SK-N-SH (cell line): ENCODE measurements around the gene TSHR. TPM values are rescaled to one million over a fixed set of nuclear protein-coding genes. Genes with fewer than 3 reads are reported as not detected.

Experiments
- CTCF ChIA-PET: fragments of 300-600, 350-600 bp; formaldehyde crosslinking; extraction: SDS; loops from one replicate; lab custom pipeline; 2021; lab: Yijun Ruan, JAX
- POLR2A ChIA-PET: fragments of 350-600 bp; sonication (Branson Sonifier 250); formaldehyde crosslinking; extraction: SDS; loops from one replicate; lab custom pipeline; 2020; ENCODE audit warnings: antibody characterized with exemption, inconsistent platforms; lab: Yijun Ruan, JAX
- DNase-seq: peaks from one replicate; pipeline ENCODE4 v3.0.0; 2012
- H2AFZ ChIP-seq: fragments of 200-600 bp; sonication (generic); 2 replicates; pipeline ENCODE4 v1.8.1; 2016; ENCODE audit warnings: antibody characterized with exemption, mild to moderate bottlenecking, low read depth
- H3F3A ChIP-seq: fragments of 200-600 bp; sonication (generic); replicated peaks from 2 replicates; pipeline ENCODE3; 2016; ENCODE audit warnings: antibody characterized with exemption, mild to moderate bottlenecking; ENCODE audit not compliant: insufficient read depth
- H3K27ac ChIP-seq, 2 experiments: fragments of 200-500 bp in 1 of 2; fragments of 200-600 bp in 1 of 2; sonication (Bioruptor generic) in 1 of 2; sonication (generic), shearing (Covaris generic) in 1 of 2; 2 replicates each; pipeline versions ENCODE4 v1.5.1 to v1.6.1; 2014 to 2016; ENCODE audit warnings: low read depth in 2 of 2, inconsistent platforms in 1 of 2, low read length in 1 of 2, mild to moderate bottlenecking in 1 of 2, mixed read lengths in 1 of 2
- H3K27me3 ChIP-seq: fragments of 200-600 bp; sonication (generic), shearing (Covaris generic); 2 replicates; pipeline ENCODE4 v1.6.1; 2016; ENCODE audit warnings: mixed run types; ENCODE audit not compliant: insufficient read depth
- H3K36me3 ChIP-seq, 2 experiments: fragments of 200-500 bp in 1 of 2; fragments of 200-600 bp in 1 of 2; sonication (Bioruptor generic) in 1 of 2; sonication (generic) in 1 of 2; replicated peaks in 1 of 2; 2 replicates each; pipeline versions ENCODE3 to v1.5.1; 2014 to 2016; ENCODE audit warnings: low read length in 1 of 2, mild to moderate bottlenecking in 1 of 2; ENCODE audit not compliant: insufficient read depth in 2 of 2, control insufficient read depth in 1 of 2
- H3K4me1 ChIP-seq, 2 experiments: fragments of 200-500 bp in 1 of 2; fragments of 200-600 bp in 1 of 2; sonication (Bioruptor generic) in 1 of 2; sonication (generic), shearing (Covaris generic) in 1 of 2; 2 replicates each; pipeline versions ENCODE4 v1.5.1 to v1.6.1; 2014 to 2016; ENCODE audit warnings: low read depth in 1 of 2, low read length in 1 of 2, mixed run types in 1 of 2; ENCODE audit not compliant: insufficient read depth in 2 of 2, control insufficient read depth in 1 of 2
- H3K4me2 ChIP-seq: fragments of 200-600 bp; sonication (generic), shearing (Covaris generic); 2 replicates; pipeline ENCODE4 v1.6.1; 2017; ENCODE audit warnings: mixed run types
- H3K4me3 ChIP-seq, 2 experiments: fragments of 200-500 bp in 1 of 2; fragments of 200-600 bp in 1 of 2; sonication (Bioruptor generic) in 1 of 2; sonication (generic), shearing (Covaris generic) in 1 of 2; 2 replicates each; pipeline versions ENCODE4 v1.5.1 to v1.8.1; 2014 to 2016; ENCODE audit warnings: low read depth in 2 of 2, inconsistent platforms in 1 of 2, low read length in 1 of 2, mild to moderate bottlenecking in 1 of 2, mixed read lengths in 1 of 2, moderate library complexity in 1 of 2
- H3K79me2 ChIP-seq: fragments of 200-600 bp; sonication (generic); 2 replicates; pipeline ENCODE4 v1.8.1; 2017; ENCODE audit warnings: mild to moderate bottlenecking; ENCODE audit not compliant: insufficient read depth
- H3K9ac ChIP-seq: fragments of 200-600 bp; sonication (generic); 2 replicates; pipeline ENCODE4 v1.6.1; 2017; ENCODE audit warnings: mixed run types
- H3K9me2 ChIP-seq: fragments of 200-600 bp; sonication (generic); 2 replicates; pipeline ENCODE4 v1.6.1; 2017; ENCODE audit warnings: mixed run types
- H3K9me3 ChIP-seq: fragments of 200-600 bp; sonication (generic); 2 replicates; pipeline ENCODE4 v1.6.1; 2017; ENCODE audit warnings: mixed run types, mild to moderate bottlenecking, moderate library complexity
- H4K20me1 ChIP-seq: fragments of 200-600 bp; sonication (generic); 2 replicates; pipeline ENCODE4 v1.6.1; 2017; ENCODE audit warnings: mild to moderate bottlenecking, mixed run types; ENCODE audit not compliant: insufficient read depth
- EP300 ChIP-seq, 2 experiments: IDR thresholded peaks; 2 replicates each; pipeline versions ENCODE4 v1.4.0 to v1.6.1; 2012; ENCODE audit warnings: borderline replicate concordance in 1 of 2, low read depth in 1 of 2, low read length in 1 of 2
- EZH2phosphoT487 ChIP-seq: fragments of 200-600 bp; sonication (generic); IDR thresholded peaks from 2 replicates; pipeline ENCODE4 v1.6.1; 2017; ENCODE audit warnings: low read depth, mixed run types, mild to moderate bottlenecking, antibody characterized with exemption, moderate library complexity, borderline replicate concordance
- FOSL2 ChIP-seq: IDR thresholded peaks from 2 replicates; pipeline ENCODE4 v1.4.0; 2012; ENCODE audit warnings: low read depth, mild to moderate bottlenecking, moderate library complexity, borderline replicate concordance
- IRF3 ChIP-seq: fragments of 150-350 bp; IDR thresholded peaks from 2 replicates; pipeline ENCODE4 v1.6.1; 2016; ENCODE audit warnings: mild to moderate bottlenecking, low read depth, low read length
- RAD21 ChIP-seq: IDR thresholded peaks from 2 replicates; pipeline ENCODE4 v1.6.1; 2012; ENCODE audit warnings: mild to moderate bottlenecking, low read length
- RCOR1 ChIP-seq: fragments of 150-350 bp; IDR thresholded peaks from 2 replicates; pipeline ENCODE4 v1.6.1; 2017; ENCODE audit warnings: antibody characterized with exemption, low read length
- REST ChIP-seq: IDR thresholded peaks from 2 replicates; pipeline ENCODE4 v1.6.1; 2012; ENCODE audit warnings: mild to moderate bottlenecking, low read depth, low read length, moderate library complexity
- TEAD4 ChIP-seq: IDR thresholded peaks from 2 replicates; pipeline ENCODE4 v1.4.0; 2012; ENCODE audit warnings: mild to moderate bottlenecking, borderline replicate concordance; ENCODE audit not compliant: insufficient read depth
- USF2 ChIP-seq: fragments of 150-350 bp; IDR thresholded peaks from 2 replicates; pipeline ENCODE4 v1.6.1; 2017; ENCODE audit warnings: antibody characterized with exemption, low read length, low read depth, borderline replicate concordance
- WGBS: methylation state at CpG from one replicate; pipeline ENCODE4 v1.1.6; 2017; ENCODE audit warnings: low lambda C conversion rate; 5-methylcytosine and 5-hydroxymethylcytosine counted together
- polyA plus RNA-seq, 3 experiments: library from polyadenylated mRNA; depleted of rRNA; stranded (reverse); fragments of >200 nt; gene quantifications; 2 replicates each; pipeline ENCODE4 v1.2.3, GENCODE V29; 2012

TSHR gene
- polyA plus RNA-seq, 1 of the 3 experiments (the other 2 are of a cell fraction): not detected

- H3K9ac ChIP-seq: no peak overlapping the region
- H3K9me2 ChIP-seq: no peaks in the 10 kb centered on the region
- no peak for TF ChIP-seq TEAD4
- TF ChIP-seq RCOR1: no peak
- TF ChIP-seq IRF3: no peak
- TF ChIP-seq RAD21: no peak
- TF ChIP-seq FOSL2: no peak
- TF ChIP-seq EP300 (IDR thresholded peaks at IDR 0.05; ENCODE audit: borderline replicate concordance in 1 of 2, low read depth in 1 of 2, low read length in 1 of 2): no peak
- no peak for TF ChIP-seq EZH2phosphoT487
- TF ChIP-seq REST: no peak
- TF ChIP-seq USF2: no peak
- whole genome bisulfite sequencing: 26% methylated on average over 3 of the region's 3 CpGs
- POLR2A ChIA-PET: no interaction called here
- H3K4me2 ChIP-seq: no peak overlapping the region
- H3K4me3 ChIP-seq: no peak overlapping the region
- H3K36me3 ChIP-seq: no peaks in the 10 kb centered on the region
- no peaks in the 10 kb centered on the region for H3K27me3 ChIP-seq
- H3K79me2 ChIP-seq: no peaks in the 10 kb centered on the region
- no peaks in the 10 kb centered on the region for H3K4me1 ChIP-seq
- CTCF ChIA-PET: interaction anchor here (0.6 to 3.7 kb wide), 3 partner anchors 19 to 311 kb away, joined by 3 to 11 read pairs (median 3); no protein-coding TSS in a partner anchor
- no peak for DNase-seq
- H2AFZ ChIP-seq: no peak overlapping the region
- no peaks in the 10 kb centered on the region for H3F3A ChIP-seq
- H3K9me3 ChIP-seq: no peaks in the 10 kb centered on the region
- H4K20me1 ChIP-seq: no peaks in the 10 kb centered on the region
- H3K27ac ChIP-seq: no peak overlapping the region
Measured at GRCh38 chr14:81144824-81145603, 189.6 kb downstream of the TSHR start.
